Measurements from ENCODE around the gene RSL1D1.
"Not testable (repeated sequence)": the region's sequence is repeated elsewhere in the genome, so short reads cannot be mapped to it uniquely, and the experiment has no call there.

RSL1D1 gene

GRCh38 chr16:11796227-11797165 lies 54.8 kb downstream of the RSL1D1 start:
- DNase-seq, result peak; percentile 76

- no peak for DNase-seq
These were observed 55.5 kb downstream of the RSL1D1 start for GRCh38 chr16:11795887-11796226.

- DNase-seq, result no peak
These were observed 56.1 kb downstream of the RSL1D1 start for GRCh38 chr16:11794996-11795886.

GRCh38 chr16:11794447-11794846 lies 56.9 kb downstream of the RSL1D1 start:
- no peak for DNase-seq

- DNase-seq, result no peak
These were observed 57.5 kb downstream of the RSL1D1 start for GRCh38 chr16:11793840-11794239.

GRCh38 chr16:11792410-11793241 lies 58.7 kb downstream of the RSL1D1 start:
- no peak for DNase-seq

- DNase-seq, result no peak
These were observed 60.1 kb downstream of the RSL1D1 start for GRCh38 chr16:11791144-11791828.

GRCh38 chr16:11788914-11789313 lies 62.4 kb downstream of the RSL1D1 start:
- DNase-seq, result no peak

GRCh38 chr16:11784980-11785599 lies 66.3 kb downstream of the RSL1D1 start:
- not testable (repeated sequence) for DNase-seq

GRCh38 chr16:11784381-11784780 lies 67.0 kb downstream of the RSL1D1 start:
- not testable (repeated sequence) for DNase-seq

GRCh38 chr16:11784038-11784369 lies 67.3 kb downstream of the RSL1D1 start:
- no peak for DNase-seq

All from right forelimb (tissue), 1 donor.